HCT116 (cell line): ENCODE results near the gene OXTR. TPM values are rescaled to one million over a fixed set of nuclear protein-coding genes. Genes with fewer than 3 reads are reported as not detected.
A peak's percentile ranks its signal among the peaks of the same experiment; 100 is the strongest.

Experiments
- ATAC-seq: fragments of 200-7000 bp; cut with Tn5 transposase; 2 replicates; pipeline ENCODE4 v1.9.1; 2020; ENCODE audit warnings: mild to moderate bottlenecking, moderate library complexity
- BruUV-seq: library from RNA; stranded (reverse); fragments of 400-500 nt; replicated peaks from 2 replicates; lab custom pipeline; 2021; lab: Mats Ljungman, UMichigan
- CTCF ChIA-PET: fragments of 300-600 bp; sonication (Branson Sonifier 250); formaldehyde crosslinking; loops from one replicate; lab custom pipeline; 2021; ENCODE audit warnings: antibody characterized with exemption; lab: Charles Lee
- POLR2A ChIA-PET: fragments of 300-600, 350-600 bp; sonication (Branson Sonifier 250); formaldehyde crosslinking; loops from one replicate; lab custom pipeline; 2021; ENCODE audit warnings: antibody characterized with exemption; lab: Charles Lee
- RAD21 ChIA-PET, 2 experiments: fragments of 300-600 bp; sonication (Branson Sonifier 250); formaldehyde crosslinking; loops; one replicate each; lab custom pipeline; 2023; ENCODE audit warnings: low total read pairs in 2 of 2; ENCODE audit not compliant: uncharacterized antibody in 2 of 2, unreplicated experiment in 2 of 2, low non-redundant PET in 1 of 2; lab: Charles Lee
- DNase-seq: peaks from one replicate; pipeline ENCODE4 v3.0.0-alpha.2; 2010; ENCODE audit warnings: low read depth, low spot score
- H2AFZ ChIP-seq: fragments of 200-600 bp; shearing (Covaris generic), sonication (generic); 2 replicates; pipeline ENCODE4 v1.6.1; 2017; ENCODE audit warnings: low read depth, mixed run types, mixed read lengths, antibody characterized with exemption, low read length; ENCODE audit not compliant: poor library complexity, severe bottlenecking
- H3K27ac ChIP-seq: 2 replicates; pipeline ENCODE4 v1.5.1; 2012; ENCODE audit warnings: low read depth, low read length
- H3K27me3 ChIP-seq: fragments of 200-600 bp; sonication (generic); 2 replicates; pipeline ENCODE4 v1.6.1; 2016; ENCODE audit warnings: mixed run types, low read length, mixed read lengths; ENCODE audit not compliant: insufficient read depth
- H3K36me3 ChIP-seq, 2 experiments: fragments of 200-500 bp in 1 of 2; fragments of 200-600 bp in 1 of 2; sonication (Bioruptor generic) in 1 of 2; sonication (generic) in 1 of 2; 2 replicates each; pipeline versions ENCODE4 v1.5.1 to v1.6.1; 2014 to 2016; ENCODE audit warnings: low read length in 2 of 2, inconsistent platforms in 1 of 2, mixed read lengths in 1 of 2, mixed run types in 1 of 2; ENCODE audit not compliant: insufficient read depth in 2 of 2, control insufficient read depth in 1 of 2
- H3K4me1 ChIP-seq, 2 experiments: fragments of 200-600 bp in 1 of 2; sonication (generic) in 1 of 2; 2 replicates each; pipeline versions ENCODE4 v1.5.1 to v1.6.1; 2012 to 2017; ENCODE audit warnings: low read length in 2 of 2, inconsistent platforms in 1 of 2, mild to moderate bottlenecking in 1 of 2, mixed read lengths in 1 of 2, mixed run types in 1 of 2, moderate library complexity in 1 of 2; ENCODE audit not compliant: insufficient read depth in 2 of 2, control insufficient read depth in 1 of 2
- H3K4me2 ChIP-seq: fragments of 200-600 bp; sonication (generic); 2 replicates; pipeline ENCODE4 v1.6.1; 2017; ENCODE audit warnings: mixed run types, low read length, mixed read lengths
- H3K4me3 ChIP-seq, 2 experiments: fragments of 200-600 bp in 1 of 2; sonication (generic) in 1 of 2; replicated peaks in 1 of 2; 2 replicates each; pipeline ENCODE4 v1.5.1; 2011 to 2016; ENCODE audit warnings: low read length in 2 of 2, control low read depth in 1 of 2, low read depth in 1 of 2, mild to moderate bottlenecking in 1 of 2, mixed read lengths in 1 of 2, mixed run types in 1 of 2
- H3K79me2 ChIP-seq: fragments of 200-600 bp; sonication (generic); 2 replicates; pipeline ENCODE4 v1.6.1; 2017; ENCODE audit warnings: mild to moderate bottlenecking, mixed run types, low read length, moderate library complexity, mixed read lengths; ENCODE audit not compliant: insufficient read depth
- H3K9ac ChIP-seq: fragments of 200-600 bp; sonication (generic); 2 replicates; pipeline ENCODE4 v1.6.1; 2016; ENCODE audit warnings: low read length, mixed read lengths
- H3K9me2 ChIP-seq: fragments of 200-600 bp; sonication (generic), shearing (Covaris generic); 2 replicates; pipeline ENCODE4 v1.6.1; 2017; ENCODE audit warnings: mixed run types, mild to moderate bottlenecking, moderate library complexity; ENCODE audit not compliant: insufficient read depth
- H3K9me3 ChIP-seq, 2 experiments: fragments of 200-500 bp in 1 of 2; fragments of 200-600 bp in 1 of 2; sonication (Bioruptor generic) in 1 of 2; sonication (generic) in 1 of 2; 2 replicates each; pipeline ENCODE4 v1.6.1; 2014 to 2017; ENCODE audit warnings: low read length in 2 of 2, mixed read lengths in 2 of 2, inconsistent platforms in 1 of 2, low read depth in 1 of 2, mild to moderate bottlenecking in 1 of 2, mixed run types in 1 of 2, moderate library complexity in 1 of 2; ENCODE audit not compliant: control insufficient read depth in 1 of 2, insufficient read depth in 1 of 2
- H4K20me1 ChIP-seq: fragments of 200-600 bp; sonication (generic), shearing (Covaris generic); 2 replicates; pipeline ENCODE4 v1.6.1; 2017; ENCODE audit warnings: mixed run types, mild to moderate bottlenecking, moderate library complexity; ENCODE audit not compliant: insufficient read depth
- ATF3 ChIP-seq: IDR thresholded peaks from 2 replicates; pipeline ENCODE4 v1.6.1; 2012
- ELF1 ChIP-seq: IDR thresholded peaks from 2 replicates; pipeline ENCODE4 v1.6.1; 2012; ENCODE audit warnings: low read depth, borderline replicate concordance
- MAX ChIP-seq: IDR thresholded peaks from 2 replicates; pipeline ENCODE4 v1.6.1; 2012
- POLR2A ChIP-seq: IDR thresholded peaks from 2 replicates; pipeline ENCODE4 v1.7.0; 2011; ENCODE audit warnings: borderline replicate concordance; ENCODE audit not compliant: insufficient read depth, insufficient read length; ENCODE audit errors: extremely low read depth
- SP1 ChIP-seq: IDR thresholded peaks from 2 replicates; pipeline ENCODE4 v1.6.1; 2012; ENCODE audit warnings: low read depth
- SRF ChIP-seq: IDR thresholded peaks from 2 replicates; pipeline ENCODE4 v1.6.1; 2012; ENCODE audit warnings: low read depth
- TCF7L2 ChIP-seq: IDR thresholded peaks from 2 replicates; pipeline ENCODE4 v1.7.0; 2011; ENCODE audit warnings: borderline replicate concordance, inconsistent platforms; ENCODE audit not compliant: insufficient read depth, insufficient read length; ENCODE audit errors: extremely low read depth
- ZBTB33 ChIP-seq: IDR thresholded peaks from 2 replicates; pipeline ENCODE4 v1.6.1; 2011; ENCODE audit warnings: mild to moderate bottlenecking, low read length, moderate library complexity; ENCODE audit not compliant: insufficient replicate concordance; ENCODE audit errors: extremely low read depth
- ZNF274 ChIP-seq: fragments of 200-500 bp; sonication (Bioruptor generic); IDR thresholded peaks from 2 replicates; pipeline ENCODE4 v1.6.1; 2014; ENCODE audit warnings: mild to moderate bottlenecking, low read depth, low read length, inconsistent platforms
- intact Hi-C: fragments of 100-400 bp; cut with micrococcal nuclease; formaldehyde crosslinking; loops from 2 replicates; pipeline ENCODE4 v1.10.0; 2022
- total RNA-seq: library from RNA; stranded (reverse); gene quantifications from one replicate; pipeline ENCODE4 v1.2.1, GENCODE V29; 2021; ENCODE audit not compliant: unreplicated experiment

The OXTR gene
- total RNA-seq, 1 experiment from 2014 or later: 1.3 TPM

- POLR2A ChIA-PET: no interaction called here
- no TSS peak for BruUV-seq
- ATAC-seq (peak; percentile 42), DNase-seq (no peak)
- no peaks in the 10 kb centered on the region for H4K20me1 ChIP-seq
- H3K4me3 ChIP-seq: no peak overlapping the region
- RAD21 ChIA-PET: no interaction called here
- H3K4me1 ChIP-seq: peaks cover 3 to 18% of the 10 kb centered on the region in 2 experiments; a peak in 3 of 4 replicates
- H3K9ac ChIP-seq: peak overlapping the region; percentile 2; the same call in 1 of the 2 replicates
- no peaks in the 10 kb centered on the region for H3K9me2 ChIP-seq
- TF ChIP-seq ELF1 (no peak), ATF3 (no peak), TCF7L2 (no peak), SP1 (no peak), SRF (no peak), MAX (no peak), POLR2A (no peak), ZBTB33 (no peak), ZNF274 (no peak)
- no peaks in the 10 kb centered on the region for H3K36me3 ChIP-seq
- H3K27me3 ChIP-seq: no peaks in the 10 kb centered on the region
- H3K4me2 ChIP-seq: peak overlapping the region; percentile 42
- H3K9me3 ChIP-seq: no peaks in the 10 kb centered on the region
- CTCF ChIA-PET: interaction anchor here (3.0 kb wide), 1 partner anchor 11 kb away, joined by 15 read pairs; no protein-coding TSS in a partner anchor
- intact Hi-C loops: no loop called here
- no peak overlapping the region for H3K27ac ChIP-seq
- no peaks in the 10 kb centered on the region for H3K79me2 ChIP-seq
- H2AFZ ChIP-seq: no peak overlapping the region
These were observed 45.2 kb downstream of the OXTR start for GRCh38 chr3:8724108-8724752.
